Astrocyte (in vitro differentiated cells and primary cell): ENCODE data around the gene HECTD4.

Experiments
- EZH2 ChIP-seq: IDR thresholded peaks from 2 replicates; pipeline ENCODE4 v1.6.1; 2012; ENCODE audit warnings: mild to moderate bottlenecking, low read length, inconsistent platforms; ENCODE audit not compliant: insufficient read depth
- TF ChIP-seq, protein P1 (sequence below): IDR thresholded peaks from 2 replicates; pipeline ENCODE4 v1.5.1; 2011; ENCODE audit warnings: low read depth, mild to moderate bottlenecking, inconsistent platforms, low read length, moderate library complexity; ENCODE audit not compliant: insufficient read depth

GRCh38 chr12:112370868-112371510, 11.2 kb downstream of the HECTD4 start:
- TF ChIP-seq, protein P1, sequence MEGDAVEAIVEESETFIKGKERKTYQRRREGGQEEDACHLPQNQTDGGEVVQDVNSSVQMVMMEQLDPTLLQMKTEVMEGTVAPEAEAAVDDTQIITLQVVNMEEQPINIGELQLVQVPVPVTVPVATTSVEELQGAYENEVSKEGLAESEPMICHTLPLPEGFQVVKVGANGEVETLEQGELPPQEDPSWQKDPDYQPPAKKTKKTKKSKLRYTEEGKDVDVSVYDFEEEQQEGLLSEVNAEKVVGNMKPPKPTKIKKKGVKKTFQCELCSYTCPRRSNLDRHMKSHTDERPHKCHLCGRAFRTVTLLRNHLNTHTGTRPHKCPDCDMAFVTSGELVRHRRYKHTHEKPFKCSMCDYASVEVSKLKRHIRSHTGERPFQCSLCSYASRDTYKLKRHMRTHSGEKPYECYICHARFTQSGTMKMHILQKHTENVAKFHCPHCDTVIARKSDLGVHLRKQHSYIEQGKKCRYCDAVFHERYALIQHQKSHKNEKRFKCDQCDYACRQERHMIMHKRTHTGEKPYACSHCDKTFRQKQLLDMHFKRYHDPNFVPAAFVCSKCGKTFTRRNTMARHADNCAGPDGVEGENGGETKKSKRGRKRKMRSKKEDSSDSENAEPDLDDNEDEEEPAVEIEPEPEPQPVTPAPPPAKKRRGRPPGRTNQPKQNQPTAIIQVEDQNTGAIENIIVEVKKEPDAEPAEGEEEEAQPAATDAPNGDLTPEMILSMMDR: no peak
- TF ChIP-seq EZH2: no peak
